ENCODE results near the gene CRYAA.
"Not testable (repeated sequence)": the region's sequence is repeated elsewhere in the genome, so short reads cannot be mapped to it uniquely, and the experiment has no call there.

DNA sequence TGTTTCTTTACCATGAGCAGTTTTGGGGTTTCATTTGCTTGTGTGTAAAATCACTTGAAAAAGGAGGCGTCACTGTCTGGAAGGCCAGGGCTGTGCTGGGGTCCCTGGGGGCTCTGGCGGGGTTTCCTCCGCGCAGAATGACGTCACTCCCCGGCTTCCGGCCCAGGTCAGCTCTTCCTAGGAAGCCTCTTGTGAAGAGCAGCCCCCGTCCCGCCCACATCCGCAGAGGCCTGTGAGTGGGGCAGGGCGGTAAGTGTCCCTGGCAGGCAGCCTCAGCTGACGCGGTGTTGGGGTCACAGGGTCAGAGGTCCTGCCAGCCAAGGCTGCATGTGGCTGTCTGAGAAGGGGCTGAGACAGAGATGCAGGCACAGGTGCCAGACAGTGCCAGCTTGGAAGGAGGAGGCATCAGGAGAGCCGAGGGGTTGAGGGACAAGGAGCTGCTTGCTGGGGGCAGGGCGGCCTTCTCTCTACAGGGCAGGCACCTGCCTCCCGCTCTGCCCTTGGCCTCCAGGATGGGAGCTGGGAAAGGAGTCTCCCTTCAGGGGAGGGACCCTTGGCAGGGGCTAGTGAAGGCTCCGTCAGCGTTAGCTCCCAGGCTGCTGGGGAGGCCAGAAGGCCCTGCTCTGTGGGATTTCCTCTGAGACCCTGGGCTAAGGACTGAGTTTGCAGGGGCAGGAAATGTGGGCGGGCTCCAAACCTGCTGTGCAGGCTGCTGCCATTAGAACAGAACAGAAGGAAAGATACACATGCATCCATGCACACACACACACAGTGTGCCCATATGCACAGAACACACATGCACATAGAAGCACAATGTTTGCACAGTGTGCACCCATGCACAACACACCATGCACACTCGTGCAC, 8.5 kb downstream of the CRYAA start:
- TF ChIP-seq CTCF, POLR2A (IDR thresholded peaks at IDR 0.05): not testable (repeated sequence)

Data from sigmoid colon (tissue), 3 donors.